HepG2 (cell line): ENCODE data around the gene TJAP1. TPM values are rescaled to one million over a fixed set of nuclear protein-coding genes. Genes with fewer than 3 reads are reported as not detected.

Source experiments
- ADNP ChIP-seq: sonication (generic); formaldehyde crosslinking; IDR thresholded peaks from 2 replicates; pipeline ENCODE4 v1.4.0; 2020; ENCODE audit warnings: missing genetic modification reagents
- CENPT ChIP-seq: sonication (generic); formaldehyde crosslinking; IDR thresholded peaks from 2 replicates; pipeline ENCODE4 v1.8.0; 2022; ENCODE audit warnings: low read depth, mild to moderate bottlenecking, moderate library complexity, missing genetic modification reagents
- KDM5A ChIP-seq: fragments of 200-600 bp; sonication (generic); IDR thresholded peaks from 2 replicates; pipeline ENCODE4 v1.7.0; 2018; ENCODE audit warnings: antibody characterized with exemption, mild to moderate bottlenecking, low read length, borderline replicate concordance
- MYC ChIP-seq: sonication (generic); formaldehyde crosslinking; IDR thresholded peaks from 2 replicates; pipeline ENCODE4 v1.9.0; 2021; ENCODE audit warnings: missing genetic modification reagents, borderline replicate concordance
- MZF1 ChIP-seq: sonication (generic); formaldehyde crosslinking; IDR thresholded peaks from 2 replicates; pipeline ENCODE4 v1.8.1; 2023; ENCODE audit warnings: mild to moderate bottlenecking, missing genetic modification reagents, borderline replicate concordance
- NR2C2 ChIP-seq: sonication (generic); formaldehyde crosslinking; IDR thresholded peaks from 2 replicates; pipeline ENCODE4 v1.4.0; 2020; ENCODE audit warnings: missing genetic modification reagents, mild to moderate bottlenecking, moderate library complexity, borderline replicate concordance
- SATB2 ChIP-seq: sonication (generic); formaldehyde crosslinking; IDR thresholded peaks from 2 replicates; pipeline ENCODE4 v1.5.0; 2020; ENCODE audit warnings: missing genetic modification reagents
- SIN3B ChIP-seq: fragments of 150-350 bp; IDR thresholded peaks from 2 replicates; pipeline ENCODE4 v1.6.1; 2014; ENCODE audit warnings: low read length
- SMYD3 ChIP-seq: sonication (generic); formaldehyde crosslinking; IDR thresholded peaks from 2 replicates; pipeline ENCODE4 v1.8.1; 2023; ENCODE audit warnings: mild to moderate bottlenecking, missing genetic modification reagents
- SOX5 ChIP-seq: IDR thresholded peaks from 2 replicates; pipeline ENCODE4 v1.6.1; 2016; ENCODE audit warnings: borderline replicate concordance
- STAT6 ChIP-seq: sonication (generic); formaldehyde crosslinking; IDR thresholded peaks from 2 replicates; pipeline ENCODE4 v1.4.0; 2020; ENCODE audit warnings: missing genetic modification reagents, mild to moderate bottlenecking, borderline replicate concordance
- TCF7L2 ChIP-seq: IDR thresholded peaks from 2 replicates; pipeline ENCODE4 v1.6.1; 2011; ENCODE audit warnings: mild to moderate bottlenecking, low read depth, low read length, moderate library complexity
- ZBTB33 ChIP-seq: sonication (generic); formaldehyde crosslinking; IDR thresholded peaks from 2 replicates; pipeline ENCODE4 v1.4.0; 2020; ENCODE audit warnings: missing genetic modification reagents
- ZFP82 ChIP-seq: sonication (generic); formaldehyde crosslinking; IDR thresholded peaks from 2 replicates; pipeline ENCODE4 v1.5.1; 2020; ENCODE audit warnings: mild to moderate bottlenecking, missing genetic modification reagents, borderline replicate concordance
- ZMYM4 ChIP-seq: sonication (generic); formaldehyde crosslinking; IDR thresholded peaks from 2 replicates; pipeline ENCODE4 v1.8.1; 2023; ENCODE audit warnings: mild to moderate bottlenecking, missing genetic modification reagents
- ZNF12 ChIP-seq: sonication (generic); formaldehyde crosslinking; IDR thresholded peaks from 2 replicates; pipeline ENCODE4 v1.5.0; 2020; ENCODE audit warnings: missing genetic modification reagents
- ZNF292 ChIP-seq: sonication (generic); formaldehyde crosslinking; IDR thresholded peaks from 2 replicates; pipeline ENCODE4 v1.8.1; 2022; ENCODE audit warnings: mild to moderate bottlenecking, low read depth, missing genetic modification reagents, borderline replicate concordance
- ZNF367 ChIP-seq: sonication (generic); formaldehyde crosslinking; IDR thresholded peaks from 2 replicates; pipeline ENCODE4 v1.4.0; 2020; ENCODE audit warnings: missing genetic modification reagents, borderline replicate concordance
- ZNF512 ChIP-seq: sonication (generic); formaldehyde crosslinking; IDR thresholded peaks from 2 replicates; pipeline ENCODE4 v1.4.0; 2020; ENCODE audit warnings: mild to moderate bottlenecking, missing genetic modification reagents
- ZNF577 ChIP-seq: sonication (generic); formaldehyde crosslinking; IDR thresholded peaks from 2 replicates; pipeline ENCODE4 v1.4.0; 2020; ENCODE audit warnings: mild to moderate bottlenecking, low read depth, missing genetic modification reagents, borderline replicate concordance
- ZNF740 ChIP-seq: sonication (generic); formaldehyde crosslinking; IDR thresholded peaks from 2 replicates; pipeline ENCODE4 v1.4.0; 2020; ENCODE audit warnings: missing genetic modification reagents
- polyA plus RNA-seq, 8 experiments: library from polyadenylated mRNA; depleted of rRNA in 3 of 8; stranded (reverse) in 7 of 8; unstranded in 1 of 8; fragments of >200 nt; fragmentation: Illumina TruSeq in 4 of 8; extraction: Trizol in 4 of 8; gene quantifications; 2 replicates each; pipeline versions ENCODE4 v1.2.1 to v1.2.3, GENCODE V29; 2011 to 2016; ENCODE audit warnings: low read depth in 4 of 8, missing spikeins in 1 of 8, mixed read lengths in 1 of 8; ENCODE audit not compliant: insufficient read depth in 1 of 8
- total RNA-seq, 5 experiments: library from RNA; depleted of rRNA; stranded (reverse); fragments of >200 nt; fragmentation: Illumina TruSeq; extraction: Trizol; gene quantifications; 2 replicates each; pipeline ENCODE4 v1.2.3, GENCODE V29; 2016; ENCODE audit warnings: low read depth in 1 of 5

The TJAP1 gene
- total and polyA plus RNA-seq, 2 of the 13 experiments (the other 11 are each of a cell fraction or from before 2014, with no cell fraction given) = 15.7 to 41.6 TPM

GRCh38 chr6:43477235-43478007, at the start of gene TJAP1 (continued):
- TF ChIP-seq ZNF292 (CRISPR knock-in tag) (0 out of 2 replicates have a peak, but pooled peaks have one; percentile 11), STAT6 (CRISPR knock-in tag) (0 out of 2 replicates have a peak, but pooled peaks have one; percentile 34), SATB2 (CRISPR knock-in tag) (no peak), ZBTB33 (CRISPR knock-in tag) (no peak), ZNF512 (CRISPR knock-in tag) (0 out of 2 replicates have a peak, but pooled peaks have one; percentile 41), SMYD3 (CRISPR knock-in tag) (no peak), ZNF577 (CRISPR knock-in tag) (0 out of 2 replicates have a peak, but pooled peaks have one; percentile 76), ZNF367 (CRISPR knock-in tag) (no peak), ADNP (CRISPR knock-in tag) (0 out of 2 replicates have a peak, but pooled peaks have one; percentile 18), ZNF12 (peak; percentile 42; the same call in 1 of the 2 replicates), MZF1 (CRISPR knock-in tag) (no peak), KDM5A (peak; percentile 92), CENPT (CRISPR knock-in tag) (no peak), SOX5 (no peak; the same call in 1 of the 2 replicates), SIN3B (peak; percentile 86), ZNF740 (peak; percentile 18; the same call in 1 of the 2 replicates), TCF7L2 (no peak), NR2C2 (CRISPR knock-in tag) (peak; percentile 78), ZFP82 (CRISPR knock-in tag) (peak; percentile 66; the same call in 1 of the 2 replicates), MYC (peak; percentile 72; the same call in 1 of the 2 replicates), ZMYM4 (CRISPR knock-in tag) (peak; percentile 57; the same call in 1 of the 2 replicates)
